Fibroblast of skin of left biceps (primary cell): ENCODE results near the gene PRR4.

Experiments used
- DNase-seq, 2 experiments: peaks; one replicate each; pipeline ENCODE4 v3.0.0-alpha.2; 2013; ENCODE audit warnings: low read depth in 2 of 2

The PRR4 gene

GRCh38 chr12:10801741-10802140, 47.5 kb downstream of the PRR4 start:
- no peak for DNase-seq
